Naive thymus-derived CD4-positive, alpha-beta T cell (primary cell): ENCODE measurements around the gene PITPNM3. TPM values are rescaled to one million over a fixed set of nuclear protein-coding genes. Genes with fewer than 3 reads are reported as not detected.

ENCODE experiments used
- ATAC-seq: fragments of 150-1000 bp; cut with Tn5 transposase; 2 replicates; pipeline ENCODE4 v1.10.0; 2021; ENCODE audit warnings: mild to moderate bottlenecking, moderate library complexity
- CTCF ChIA-PET: fragments of 350-600 bp; sonication (Branson Sonifier 250); formaldehyde crosslinking; loops from one replicate; lab custom pipeline; 2021; ENCODE audit warnings: antibody characterized with exemption; lab: Charles Lee
- POLR2A ChIA-PET: fragments of 350-600 bp; sonication (Branson Sonifier 250); formaldehyde crosslinking; loops from one replicate; lab custom pipeline; 2021; ENCODE audit warnings: antibody characterized with exemption, inconsistent platforms; lab: Charles Lee
- DNase-seq, 9 donors: peaks; one replicate each; pipeline versions ENCODE4 v3.0.0 to v3.0.0-alpha.2; 2020 to 2022; ENCODE audit warnings: mixed read lengths in 1 of 9
- H3K27ac ChIP-seq: one replicate; pipeline ENCODE4 v1.7.0; 2013; ENCODE audit warnings: mild to moderate bottlenecking, low read depth, low read length, moderate library complexity
- H3K27me3 ChIP-seq, 2 donors: one replicate each; pipeline ENCODE4 v1.7.0; 2013; ENCODE audit warnings: low read length in 2 of 2, mild to moderate bottlenecking in 2 of 2, moderate library complexity in 2 of 2; ENCODE audit not compliant: control insufficient read depth in 2 of 2, insufficient read depth in 2 of 2
- H3K36me3 ChIP-seq, 3 experiments: 1 replicate in 2 of 3; 2 replicates in 1 of 3; pipeline ENCODE4 v1.7.0; 2013; ENCODE audit warnings: low read length in 3 of 3, mild to moderate bottlenecking in 3 of 3, moderate library complexity in 1 of 3; ENCODE audit not compliant: insufficient read depth in 3 of 3, control insufficient read depth in 2 of 3
- H3K4me1 ChIP-seq, 2 donors: one replicate each; pipeline ENCODE4 v1.7.0; 2013; ENCODE audit warnings: low read length in 2 of 2, mild to moderate bottlenecking in 2 of 2, moderate library complexity in 1 of 2; ENCODE audit not compliant: control insufficient read depth in 2 of 2, insufficient read depth in 2 of 2
- H3K4me3 ChIP-seq: 2 replicates; pipeline ENCODE4 v1.7.0; 2013; ENCODE audit warnings: mild to moderate bottlenecking, low read length
- H3K9me3 ChIP-seq, 3 experiments: 1 replicate in 2 of 3; 2 replicates in 1 of 3; pipeline ENCODE4 v1.7.0; 2013; ENCODE audit warnings: low read length in 3 of 3; ENCODE audit not compliant: control insufficient read depth in 2 of 3
- H3K27ac Mint-ChIP-seq, 9 donors: one replicate each; pipeline ENCODE4 v1.8.0; 2020 to 2022; ENCODE audit warnings: mixed read lengths in 9 of 9, mild to moderate bottlenecking in 8 of 9, moderate library complexity in 5 of 9, inconsistent platforms in 2 of 9
- H3K27me3 Mint-ChIP-seq, 5 donors: one replicate each; pipeline ENCODE4 v1.8.0; 2021 to 2022; ENCODE audit warnings: mixed read lengths in 5 of 5, mild to moderate bottlenecking in 1 of 5
- H3K36me3 Mint-ChIP-seq, 5 donors: one replicate each; pipeline ENCODE4 v1.8.0; 2020 to 2022; ENCODE audit warnings: mixed read lengths in 5 of 5, mild to moderate bottlenecking in 3 of 5, inconsistent platforms in 1 of 5
- H3K4me1 Mint-ChIP-seq, 7 donors: one replicate each; pipeline ENCODE4 v1.8.0; 2020 to 2022; ENCODE audit warnings: mixed read lengths in 7 of 7, mild to moderate bottlenecking in 3 of 7, inconsistent platforms in 1 of 7
- H3K4me3 Mint-ChIP-seq, 10 donors: one replicate each; pipeline ENCODE4 v1.8.0; 2020 to 2022; ENCODE audit warnings: mild to moderate bottlenecking in 10 of 10, mixed read lengths in 10 of 10, moderate library complexity in 6 of 10, inconsistent platforms in 2 of 10
- H3K9me3 Mint-ChIP-seq, 11 donors: one replicate each; pipeline ENCODE4 v1.8.0; 2020 to 2022; ENCODE audit warnings: mixed read lengths in 11 of 11, mild to moderate bottlenecking in 4 of 11, inconsistent platforms in 1 of 11, moderate library complexity in 1 of 11
- intact Hi-C, 2 donors: fragments of 100-400 bp; cut with micrococcal nuclease; formaldehyde crosslinking; loops; one replicate each; pipeline ENCODE4 v1.15.1; 2023
- polyA plus RNA-seq, 2 donors: library from polyadenylated mRNA; unstranded; fragments of 300-500 nt; fragmentation: Illumina TruSeq; gene quantifications; one replicate each; pipeline ENCODE4 v1.2.3, GENCODE V29; 2021
- total RNA-seq, 6 experiments: library from RNA in 5 of 6; stranded (reverse) in 5 of 6; gene quantifications; 1 replicate in 5 of 6; 2 replicates in 1 of 6; pipeline ENCODE4 v1.2.3 and lab custom pipeline; 2021 to 2026

Gene PITPNM3
- total and polyA plus RNA-seq, 7 experiments from 2014 or later, result 0.04 to 0.58 (median 0.50) TPM; not detected in 1

DNA sequence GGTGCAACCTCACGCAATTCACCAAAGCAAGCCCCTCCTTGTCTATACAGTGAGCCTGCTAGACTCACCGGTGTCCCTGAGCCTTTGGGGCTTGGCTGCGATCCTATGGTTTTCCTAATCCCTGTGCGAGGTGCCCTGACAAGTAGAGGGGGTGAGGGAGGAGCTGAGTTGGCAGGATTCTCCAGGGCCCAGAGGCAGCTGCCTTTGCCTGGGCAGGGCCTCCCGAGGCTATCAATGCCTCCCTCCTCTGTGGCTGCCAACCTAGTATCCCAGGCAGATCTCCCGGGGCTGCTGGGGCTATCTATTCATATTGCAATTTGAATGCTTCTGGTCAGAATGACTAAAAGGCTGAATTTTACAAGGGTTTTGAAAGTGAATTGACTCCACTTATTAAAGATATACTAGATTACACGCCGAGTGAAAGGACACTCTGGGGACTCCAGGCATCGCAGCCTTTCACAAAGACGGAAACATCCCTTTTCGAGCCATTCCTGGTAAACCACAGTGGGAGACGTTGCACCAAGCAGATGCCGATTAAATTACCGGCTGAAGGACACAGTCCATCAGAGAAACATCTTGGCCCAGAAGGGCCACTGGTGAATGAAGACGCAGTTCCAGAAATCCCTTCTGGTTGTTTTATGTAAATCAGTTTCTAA, 11.3 kb upstream of the PITPNM3 start:
- ATAC-seq, result no peak
- H3K27ac ChIP-seq, result no peak overlapping the region
- no peaks in the 10 kb centered on the region for H3K9me3 ChIP-seq
- no peaks in the 10 kb centered on the region for H3K4me1 ChIP-seq
- peaks cover 0 to 10% (median 5%) of the 10 kb centered on the region in 5 donors for H3K36me3 Mint-ChIP-seq
- H3K36me3 ChIP-seq, result no peaks in the 10 kb centered on the region
- no peaks in the 10 kb centered on the region for H3K27me3 ChIP-seq
- no peak for DNase-seq
- H3K27ac Mint-ChIP-seq, result no peak overlapping the region
- ChIA-PET POLR2A (no interaction called here), CTCF (no interaction called here)
- intact Hi-C loops, result no loop called here
- no peak overlapping the region for H3K4me3 Mint-ChIP-seq
- peaks cover 0 to 23% (median 17%) of the 10 kb centered on the region in 5 donors for H3K27me3 Mint-ChIP-seq
- no peaks in the 10 kb centered on the region for H3K4me1 Mint-ChIP-seq
- H3K9me3 Mint-ChIP-seq, result no peaks in the 10 kb centered on the region
- no peak overlapping the region for H3K4me3 ChIP-seq

DNA sequence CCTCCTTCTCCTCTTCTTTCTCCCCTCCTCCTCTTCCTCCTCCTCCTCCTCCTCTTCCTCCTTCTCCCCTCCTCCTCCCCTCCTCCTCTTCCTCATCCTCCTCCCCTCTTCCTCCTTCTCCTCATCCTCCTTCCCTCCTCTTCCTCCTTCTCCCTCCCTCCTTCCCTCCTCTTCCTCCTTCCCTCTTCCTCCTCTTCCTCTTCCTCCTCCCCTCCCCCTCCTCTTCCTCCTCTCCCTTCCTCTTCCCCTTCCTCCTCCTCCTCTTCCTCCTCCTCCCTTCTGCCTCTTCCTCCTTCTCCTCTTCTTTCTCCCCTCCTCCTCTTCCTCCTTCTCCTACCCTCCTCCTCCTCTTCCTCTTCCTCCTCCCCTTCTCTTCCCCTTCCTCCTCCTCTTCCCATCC, 5.1 kb upstream of the PITPNM3 start:
- no peak overlapping the region for H3K4me3 ChIP-seq
- ChIA-PET POLR2A (no interaction called here), CTCF (no interaction called here)
- Mint-ChIP-seq H3K4me1 (peaks cover 3 to 8% (median 6%) of the 10 kb centered on the region in 7 donors), H3K4me3 (no peak overlapping the region), H3K27me3 (peaks cover 31 to 55% (median 52%) of the 10 kb centered on the region in 5 donors), H3K27ac (no peak overlapping the region), H3K36me3 (peaks cover 0 to 10% (median 5%) of the 10 kb centered on the region in 5 donors), H3K9me3 (peaks cover 0 to 2% (median 0%) of the 10 kb centered on the region in 11 donors)
- H3K36me3 ChIP-seq, result no peaks in the 10 kb centered on the region
- H3K27me3 ChIP-seq, result peaks cover 0 to 6% of the 10 kb centered on the region in 2 donors
- H3K4me1 ChIP-seq, result no peaks in the 10 kb centered on the region
- H3K9me3 ChIP-seq, result no peaks in the 10 kb centered on the region
- ATAC-seq, result no peak
- no peak for DNase-seq
- intact Hi-C loops, result no loop called here
- no peak overlapping the region for H3K27ac ChIP-seq

DNA sequence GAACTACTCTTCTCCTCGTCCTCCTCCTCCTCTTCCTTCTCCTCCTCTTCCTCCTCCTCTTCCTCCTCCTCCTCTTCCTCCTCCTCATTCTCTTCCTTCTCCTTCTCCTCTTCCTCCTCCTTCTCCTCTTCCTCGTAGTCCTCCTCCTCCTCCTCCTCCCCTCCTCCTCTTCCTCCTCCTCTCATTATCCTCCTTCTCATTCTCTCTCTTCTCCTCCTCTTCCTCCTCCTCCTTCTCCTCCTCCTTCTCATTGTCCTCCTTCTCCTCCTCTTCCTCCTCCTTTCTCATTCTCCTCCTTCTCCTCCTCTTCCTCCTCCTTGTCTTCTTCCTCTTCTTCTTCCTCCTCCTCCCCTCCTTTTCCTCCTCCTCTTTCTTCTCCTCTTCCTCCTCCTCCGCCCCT, 4.1 kb upstream of the PITPNM3 start:
- Histone ChIP-seq H3K27me3 (peaks cover 0 to 7% of the 10 kb centered on the region in 2 donors), H3K9me3 (no peaks in the 10 kb centered on the region), H3K27ac (no peak overlapping the region), H3K4me3 (no peak overlapping the region), H3K36me3 (no peaks in the 10 kb centered on the region), H3K4me1 (peaks cover 0 to 3% of the 10 kb centered on the region in 2 donors)
- Mint-ChIP-seq H3K27me3 (peaks cover 34 to 55% (median 52%) of the 10 kb centered on the region in 5 donors), H3K9me3 (peaks cover 0 to 2% (median 0%) of the 10 kb centered on the region in 11 donors), H3K27ac (no peak overlapping the region), H3K36me3 (peaks cover 0 to 10% (median 5%) of the 10 kb centered on the region in 5 donors), H3K4me1 (peaks cover 3 to 8% (median 6%) of the 10 kb centered on the region in 7 donors), H3K4me3 (no peak overlapping the region)
- ChIA-PET CTCF (no interaction called here), POLR2A (no interaction called here)
- intact Hi-C loops, result no loop called here
- no peak for DNase-seq
- no peak for ATAC-seq

DNA sequence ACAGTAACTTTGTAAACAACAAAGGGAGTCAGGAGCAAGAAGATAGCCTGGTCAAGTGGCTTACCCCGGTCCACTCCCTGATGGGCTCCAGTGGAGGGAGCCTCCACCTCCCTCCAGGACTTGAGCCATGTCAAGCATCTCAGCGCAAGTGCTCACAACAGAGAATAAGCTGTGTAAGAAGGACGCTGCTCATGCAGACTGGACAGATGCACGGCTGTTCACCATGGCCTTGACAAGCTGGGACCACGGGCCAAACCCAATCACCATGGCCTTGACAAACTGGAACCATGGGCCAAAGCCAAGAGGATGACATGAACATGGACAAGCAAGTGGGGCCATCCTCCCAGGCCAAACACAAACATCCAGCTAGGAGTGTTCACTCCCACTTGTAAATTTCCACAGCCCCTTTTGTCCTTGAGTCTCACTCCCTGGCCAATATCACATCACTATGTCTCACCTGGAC, 3.4 kb upstream of the PITPNM3 start:
- Mint-ChIP-seq H3K27me3 (peaks cover 41 to 59% (median 55%) of the 10 kb centered on the region in 5 donors), H3K36me3 (peaks cover 0 to 10% (median 3%) of the 10 kb centered on the region in 5 donors), H3K27ac (no peak overlapping the region), H3K4me1 (peaks cover 5 to 13% (median 12%) of the 10 kb centered on the region in 7 donors), H3K4me3 (no peak overlapping the region), H3K9me3 (peaks cover 0 to 2% (median 0%) of the 10 kb centered on the region in 11 donors)
- intact Hi-C loops, result no loop called here
- Histone ChIP-seq H3K27me3 (peaks cover 0 to 11% of the 10 kb centered on the region in 2 donors), H3K27ac (no peak overlapping the region), H3K4me1 (peaks cover 0 to 7% of the 10 kb centered on the region in 2 donors), H3K9me3 (no peaks in the 10 kb centered on the region), H3K4me3 (no peak overlapping the region), H3K36me3 (no peaks in the 10 kb centered on the region)
- POLR2A ChIA-PET, result no interaction called here
- ATAC-seq (no peak), DNase-seq (no peak)
- CTCF ChIA-PET, result no interaction called here

DNA sequence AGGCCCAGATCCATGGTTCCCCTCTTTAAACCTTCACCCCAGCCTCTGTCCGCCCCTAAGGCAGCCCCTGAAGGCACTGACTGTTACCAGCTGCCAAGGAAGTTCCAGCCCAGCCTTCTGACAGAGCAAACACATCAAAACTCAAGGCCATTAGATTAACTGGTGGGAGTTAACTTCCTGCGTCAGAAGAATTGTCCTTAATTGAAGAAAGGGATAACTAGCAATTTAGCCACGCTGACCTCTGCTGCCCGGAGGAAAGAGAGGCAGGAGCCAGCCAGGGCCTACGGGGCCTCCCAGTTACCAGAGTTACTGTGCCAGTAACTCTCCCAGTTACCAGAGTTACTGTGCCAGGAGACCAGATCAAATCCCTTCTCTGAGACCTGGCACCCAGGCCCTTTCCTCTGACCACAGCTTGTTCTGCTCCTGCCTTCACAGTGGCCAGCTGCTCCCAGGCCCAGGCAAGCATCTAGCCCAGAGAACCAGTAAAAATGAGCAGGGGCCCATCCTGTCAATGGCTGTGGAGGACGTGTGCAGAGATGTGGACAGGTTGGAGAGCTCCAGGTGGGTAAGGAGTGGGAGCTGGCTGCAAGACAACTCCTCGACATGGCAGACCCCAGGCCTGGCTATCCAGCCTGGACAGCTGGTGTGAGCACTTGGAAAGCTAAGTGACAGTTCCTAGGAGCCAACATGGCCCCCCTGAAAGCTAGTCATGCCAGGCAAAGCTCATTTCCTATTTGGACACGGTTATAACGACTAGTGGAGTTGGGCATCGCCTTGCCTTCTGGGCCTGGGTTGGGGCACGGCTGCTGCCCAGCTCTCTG, 2.8 kb upstream of the PITPNM3 start:
- intact Hi-C loops, result no loop called here
- H3K27me3 ChIP-seq, result peaks cover 0 to 11% of the 10 kb centered on the region in 2 donors
- Mint-ChIP-seq H3K36me3 (peaks cover 0 to 7% (median 3%) of the 10 kb centered on the region in 5 donors), H3K9me3 (peaks cover 0 to 2% (median 0%) of the 10 kb centered on the region in 11 donors), H3K27ac (no peak overlapping the region), H3K4me1 (peaks cover 5 to 17% (median 14%) of the 10 kb centered on the region in 7 donors), H3K4me3 (peak overlapping the region in 1 of 10 donors; percentile 49), H3K27me3 (peaks cover 48 to 61% (median 58%) of the 10 kb centered on the region in 5 donors)
- ATAC-seq (no peak), DNase-seq (no peak)
- H3K4me3 ChIP-seq, result no peak overlapping the region
- H3K9me3 ChIP-seq, result no peaks in the 10 kb centered on the region
- POLR2A ChIA-PET, result no interaction called here
- CTCF ChIA-PET, result no interaction called here
- H3K27ac ChIP-seq, result no peak overlapping the region
- H3K36me3 ChIP-seq, result no peaks in the 10 kb centered on the region
- peaks cover 0 to 7% of the 10 kb centered on the region in 2 donors for H3K4me1 ChIP-seq

DNA sequence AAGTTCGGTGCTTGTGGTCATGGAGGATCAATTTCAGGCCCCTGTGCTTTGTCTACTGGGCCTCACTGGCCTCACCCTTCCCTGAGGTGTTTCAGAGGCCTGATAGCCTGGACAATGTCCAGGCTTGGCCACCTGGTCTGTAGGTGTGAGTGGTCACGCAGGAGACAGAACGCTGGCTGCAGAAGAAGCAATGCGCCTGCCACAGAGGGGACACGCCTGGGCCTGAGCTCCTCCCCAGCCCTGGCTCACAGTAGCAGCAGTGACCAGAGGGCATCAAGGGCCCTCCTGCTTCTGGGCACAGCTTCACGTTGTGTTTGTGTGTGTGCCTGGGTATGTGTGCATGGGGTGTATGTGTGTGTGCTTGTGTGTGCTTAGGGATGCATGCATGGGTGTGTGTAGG, 1.9 kb upstream of the PITPNM3 start:
- no peak overlapping the region for H3K27ac ChIP-seq
- Mint-ChIP-seq H3K36me3 (peaks cover 0 to 3% (median 0%) of the 10 kb centered on the region in 5 donors), H3K9me3 (peaks cover 0 to 2% (median 0%) of the 10 kb centered on the region in 11 donors), H3K4me3 (no peak overlapping the region), H3K27ac (no peak overlapping the region), H3K27me3 (peaks cover 55 to 63% (median 57%) of the 10 kb centered on the region in 5 donors), H3K4me1 (peaks cover 5 to 17% (median 14%) of the 10 kb centered on the region in 7 donors)
- DNase-seq (no peak), ATAC-seq (no peak)
- no peak overlapping the region for H3K4me3 ChIP-seq
- H3K27me3 ChIP-seq, result peaks cover 0 to 11% of the 10 kb centered on the region in 2 donors
- ChIA-PET POLR2A (no interaction called here), CTCF (no interaction called here)
- H3K4me1 ChIP-seq, result peaks cover 0 to 7% of the 10 kb centered on the region in 2 donors
- intact Hi-C loops, result no loop called here
- no peaks in the 10 kb centered on the region for H3K9me3 ChIP-seq
- H3K36me3 ChIP-seq, result no peaks in the 10 kb centered on the region
